ENCODE measurements around the gene LSM10. TPM values are rescaled to one million over a fixed set of nuclear protein-coding genes. Genes with fewer than 3 reads are reported as not detected.
A peak's percentile ranks its signal among the peaks of the same experiment; 100 is the strongest.

LSM10 gene
- total and polyA plus RNA-seq, 10 donors = 42.9 to 87.6 (median 59.2) TPM

DNA sequence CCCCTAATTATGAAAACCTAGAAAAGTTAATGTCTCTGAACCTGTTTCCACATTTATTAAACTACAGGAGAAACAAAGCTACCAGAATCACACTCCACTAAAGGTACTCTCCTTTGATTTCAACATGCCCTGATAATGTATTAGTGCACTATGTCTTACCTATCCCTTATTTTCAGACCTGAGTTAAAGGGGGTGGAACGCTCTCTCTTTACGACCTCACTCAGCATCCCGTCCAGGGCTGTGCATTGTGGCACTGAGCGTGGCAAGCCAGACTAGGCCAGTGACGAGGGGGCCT, 678 bp downstream of the LSM10 start:
- TF ChIP-seq POLR2AphosphoS5 (IDR thresholded peaks at IDR 0.05) (no peak), POLR2A (IDR thresholded peaks at IDR 0.05) (no peak)
- TF ChIP-seq, protein P1, sequence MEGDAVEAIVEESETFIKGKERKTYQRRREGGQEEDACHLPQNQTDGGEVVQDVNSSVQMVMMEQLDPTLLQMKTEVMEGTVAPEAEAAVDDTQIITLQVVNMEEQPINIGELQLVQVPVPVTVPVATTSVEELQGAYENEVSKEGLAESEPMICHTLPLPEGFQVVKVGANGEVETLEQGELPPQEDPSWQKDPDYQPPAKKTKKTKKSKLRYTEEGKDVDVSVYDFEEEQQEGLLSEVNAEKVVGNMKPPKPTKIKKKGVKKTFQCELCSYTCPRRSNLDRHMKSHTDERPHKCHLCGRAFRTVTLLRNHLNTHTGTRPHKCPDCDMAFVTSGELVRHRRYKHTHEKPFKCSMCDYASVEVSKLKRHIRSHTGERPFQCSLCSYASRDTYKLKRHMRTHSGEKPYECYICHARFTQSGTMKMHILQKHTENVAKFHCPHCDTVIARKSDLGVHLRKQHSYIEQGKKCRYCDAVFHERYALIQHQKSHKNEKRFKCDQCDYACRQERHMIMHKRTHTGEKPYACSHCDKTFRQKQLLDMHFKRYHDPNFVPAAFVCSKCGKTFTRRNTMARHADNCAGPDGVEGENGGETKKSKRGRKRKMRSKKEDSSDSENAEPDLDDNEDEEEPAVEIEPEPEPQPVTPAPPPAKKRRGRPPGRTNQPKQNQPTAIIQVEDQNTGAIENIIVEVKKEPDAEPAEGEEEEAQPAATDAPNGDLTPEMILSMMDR (IDR thresholded peaks at IDR 0.05 in 8 of 11, conservative IDR thresholded peaks at IDR 0.05 in 3 of 11) = no peak
- Histone ChIP-seq H3K36me3 (peaks cover 0 to 29% (median 22%) of the 10 kb centered on the region in 6 donors), H3K9me3 (no peaks in the 10 kb centered on the region), H3K4me3 (peak overlapping the region; percentile 72 to 92 (median 84)), H3K4me1 (peaks cover 26 to 94% (median 62%) of the 10 kb centered on the region in 6 donors), H3K27ac (peak overlapping the region; percentile 87 to 98 (median 95)), H3K27me3 (replicated peaks in 1 of 7) (no peaks in the 10 kb centered on the region)
- WGBS, 5 donors = 0 to 6% (median 4%) methylated on average over 2 to 5 of the region's 5 CpGs
- intact Hi-C loops (cut with DNase I; ENCODE audit: low total_unique reads) = no loop called here
- DNase-seq = no peak

DNA sequence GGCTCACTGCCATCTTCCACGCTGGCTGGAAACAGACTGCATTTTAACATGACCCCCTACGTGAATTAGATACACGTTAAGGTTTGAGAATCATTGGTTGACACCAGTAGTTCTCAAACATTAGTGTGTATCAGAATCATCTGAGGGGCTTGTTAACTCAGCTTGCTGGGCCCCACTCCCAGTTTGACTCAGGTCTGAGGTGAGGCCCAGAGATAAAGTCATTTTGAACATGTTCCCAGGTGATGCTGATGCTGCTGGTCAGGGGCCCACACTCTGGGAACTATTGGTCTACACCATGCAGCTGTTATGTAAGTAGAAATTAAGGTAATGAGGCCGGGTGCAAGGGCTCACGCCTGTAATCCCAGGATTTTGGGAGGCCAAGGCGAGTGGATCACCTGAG, 1.3 kb downstream of the LSM10 start:
- Histone ChIP-seq H3K27ac (peak overlapping the region in 5 of 8 donors; percentile 87 to 98 (median 96)), H3K4me3 (peak overlapping the region in 5 of 8 donors; percentile 72 to 91 (median 82)), H3K27me3 (replicated peaks in 1 of 7) (no peaks in the 10 kb centered on the region), H3K4me1 (peaks cover 25 to 94% (median 62%) of the 10 kb centered on the region in 6 donors), H3K9me3 (no peaks in the 10 kb centered on the region), H3K36me3 (peaks cover 0 to 36% (median 26%) of the 10 kb centered on the region in 6 donors)
- 74 to 83% (median 79%) methylated on average over 6 of the region's 6 CpGs for WGBS, 5 donors
- no peak for DNase-seq
- TF ChIP-seq POLR2A (IDR thresholded peaks at IDR 0.05) (no peak), POLR2AphosphoS5 (IDR thresholded peaks at IDR 0.05) (no peak)
- TF ChIP-seq, protein P1 (IDR thresholded peaks at IDR 0.05 in 8 of 11, conservative IDR thresholded peaks at IDR 0.05 in 3 of 11) = no peak
- intact Hi-C loops (cut with DNase I; ENCODE audit: low total_unique reads) = no loop called here

DNA sequence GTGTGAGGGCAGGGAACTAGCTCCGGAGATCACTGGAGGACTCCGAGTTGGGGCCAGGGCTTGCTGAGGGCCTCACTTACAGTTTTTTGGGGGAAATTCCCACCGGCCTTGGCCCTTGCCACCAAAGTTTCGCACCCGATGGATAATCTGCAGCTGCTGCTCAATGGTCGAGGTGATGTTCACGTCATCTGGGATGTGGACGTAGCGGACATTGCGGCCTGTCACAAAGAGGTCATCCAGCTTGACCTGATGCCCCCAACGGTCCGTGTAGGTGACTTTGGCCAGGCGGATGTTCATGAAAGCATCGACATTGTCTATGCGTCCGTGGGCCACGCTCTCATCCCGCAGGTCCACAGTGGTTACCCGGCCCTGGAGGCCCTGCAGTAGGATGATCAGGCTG, 4.0 kb downstream of the LSM10 start:
- no peak for DNase-seq
- WGBS, 5 donors = 92 to 100% (median 96%) methylated on average over 3 to 19 of the region's 19 CpGs
- Histone ChIP-seq H3K4me1 (peaks cover 33 to 96% (median 75%) of the 10 kb centered on the region in 6 donors), H3K36me3 (peaks cover 0 to 61% (median 32%) of the 10 kb centered on the region in 6 donors), H3K27me3 (replicated peaks in 1 of 7) (no peaks in the 10 kb centered on the region), H3K27ac (peak overlapping the region in 1 of 8 donors; percentile 7), H3K4me3 (no peak overlapping the region), H3K9me3 (no peaks in the 10 kb centered on the region)
- TF ChIP-seq, protein P1 (IDR thresholded peaks at IDR 0.05 in 8 of 11, conservative IDR thresholded peaks at IDR 0.05 in 3 of 11) = no peak
- TF ChIP-seq POLR2AphosphoS5 (IDR thresholded peaks at IDR 0.05) (no peak), POLR2A (IDR thresholded peaks at IDR 0.05) (no peak)
- intact Hi-C loops (cut with DNase I; ENCODE audit: low total_unique reads) = no loop called here

DNA sequence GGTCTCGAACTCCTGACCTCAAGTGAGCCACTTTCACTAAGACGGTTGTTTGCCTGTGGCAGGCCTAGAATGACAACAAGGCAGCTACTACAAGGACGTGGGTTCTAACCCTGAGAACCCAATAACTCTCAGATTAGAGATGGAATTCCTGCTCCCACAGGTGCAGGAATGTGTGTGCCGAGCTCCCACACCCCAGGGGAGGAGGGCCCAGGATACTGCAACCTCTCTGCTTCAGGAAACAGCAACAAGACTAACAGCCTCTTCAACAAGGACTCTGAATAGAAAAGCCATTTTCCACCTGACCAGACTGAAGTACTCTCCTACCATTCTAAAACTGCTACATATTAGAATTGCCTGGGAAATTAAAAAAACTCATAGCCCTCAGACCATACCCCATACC, 4.9 kb downstream of the LSM10 start:
- H3K9me3 ChIP-seq = no peaks in the 10 kb centered on the region
- H3K4me1 ChIP-seq = peaks cover 32 to 96% (median 76%) of the 10 kb centered on the region in 6 donors
- H3K27ac ChIP-seq = peak overlapping the region in 2 of 8 donors; percentile 97 to 98
- H3K36me3 ChIP-seq = peaks cover 0 to 61% (median 32%) of the 10 kb centered on the region in 6 donors
- H3K4me3 ChIP-seq = no peak overlapping the region
- no peaks in the 10 kb centered on the region for H3K27me3 ChIP-seq (replicated peaks in 1 of 7)
- 85 to 93% (median 90%) methylated on average over 4 of the region's 4 CpGs for WGBS, 5 donors
- no peak for DNase-seq
- TF ChIP-seq POLR2A (IDR thresholded peaks at IDR 0.05) (no peak), POLR2AphosphoS5 (IDR thresholded peaks at IDR 0.05) (no peak)
- TF ChIP-seq, protein P1 (IDR thresholded peaks at IDR 0.05 in 8 of 11, conservative IDR thresholded peaks at IDR 0.05 in 3 of 11) = no peak
- intact Hi-C loops (cut with DNase I; ENCODE audit: low total_unique reads) = no loop called here

All from spleen (tissue), 11 donors.